H9 (cell line): ENCODE data around the gene OCSTAMP. TPM values are rescaled to one million over a fixed set of nuclear protein-coding genes. Genes with fewer than 3 reads are reported as not detected.

Source experiments
- DNase-seq: peaks from one replicate; pipeline ENCODE4 v3.0.0-alpha.2; 2017
- H2AFZ ChIP-seq: one replicate; pipeline ENCODE4 v1.6.1; 2013; ENCODE audit warnings: mild to moderate bottlenecking, low read length, control low read depth, moderate library complexity
- H2AK5ac ChIP-seq: 2 replicates; pipeline ENCODE4 v1.6.1; 2013; ENCODE audit warnings: low read length, control low read depth, mixed read lengths; ENCODE audit not compliant: insufficient read length
- H2BK120ac ChIP-seq: one replicate; pipeline ENCODE4 v1.6.1; 2013; ENCODE audit warnings: low read depth, mild to moderate bottlenecking, low read length, control low read depth, inconsistent platforms; ENCODE audit not compliant: poor library complexity, severe bottlenecking
- H2BK12ac ChIP-seq: 2 replicates; pipeline ENCODE4 v1.6.1; 2013; ENCODE audit warnings: low read length, control low read depth, mixed read lengths, low read depth; ENCODE audit not compliant: insufficient read length
- H2BK15ac ChIP-seq: 2 replicates; pipeline ENCODE4 v1.6.1; 2013; ENCODE audit warnings: low read depth, low read length, control low read depth
- H2BK20ac ChIP-seq: one replicate; pipeline ENCODE4 v1.6.1; 2013; ENCODE audit warnings: low read depth, mild to moderate bottlenecking, low read length, control low read depth, inconsistent platforms; ENCODE audit not compliant: poor library complexity, severe bottlenecking
- H2BK5ac ChIP-seq: 2 replicates; pipeline ENCODE4 v1.6.1; 2013; ENCODE audit warnings: low read length, control low read depth, mixed read lengths; ENCODE audit not compliant: insufficient read length
- H3K14ac ChIP-seq: 2 replicates; pipeline ENCODE4 v1.6.1; 2013; ENCODE audit warnings: low read length, control low read depth; ENCODE audit not compliant: insufficient read depth
- H3K18ac ChIP-seq: 2 replicates; pipeline ENCODE4 v1.6.1; 2013; ENCODE audit warnings: low read depth, mild to moderate bottlenecking, mixed read lengths, low read length, control low read depth; ENCODE audit not compliant: insufficient read length
- H3K23ac ChIP-seq: 2 replicates; pipeline ENCODE4 v1.6.1; 2013; ENCODE audit warnings: low read length, control low read depth, mixed read lengths, low read depth; ENCODE audit not compliant: insufficient read length
- H3K23me2 ChIP-seq: 2 replicates; pipeline ENCODE4 v1.6.1; 2013; ENCODE audit warnings: low read depth, mild to moderate bottlenecking, mixed read lengths, low read length, control low read depth; ENCODE audit not compliant: insufficient read length, poor library complexity, severe bottlenecking
- H3K27ac ChIP-seq: 2 replicates; pipeline ENCODE4 v1.5.1; 2013; ENCODE audit warnings: low read length, control low read depth, mixed read lengths, low read depth; ENCODE audit not compliant: insufficient read length
- H3K27me3 ChIP-seq: 2 replicates; pipeline ENCODE4 v1.6.1; 2013; ENCODE audit warnings: low read length, control low read depth, inconsistent platforms; ENCODE audit not compliant: insufficient read depth
- H3K4ac ChIP-seq: 2 replicates; pipeline ENCODE4 v1.6.1; 2013; ENCODE audit warnings: low read depth, mild to moderate bottlenecking, control low read depth, inconsistent platforms, low read length, moderate library complexity
- H3K4me1 ChIP-seq: 2 replicates; pipeline ENCODE4 v1.6.1; 2013; ENCODE audit warnings: low read length, control low read depth, inconsistent platforms; ENCODE audit not compliant: insufficient read depth
- H3K4me2 ChIP-seq: 2 replicates; pipeline ENCODE4 v1.6.1; 2013; ENCODE audit warnings: low read length, control low read depth, mixed read lengths; ENCODE audit not compliant: insufficient read length, insufficient read depth
- H3K56ac ChIP-seq: 2 replicates; pipeline ENCODE4 v1.6.1; 2013; ENCODE audit warnings: low read depth, mild to moderate bottlenecking, mixed read lengths, low read length, control low read depth; ENCODE audit not compliant: insufficient read length
- H3K79me1 ChIP-seq: 2 replicates; pipeline ENCODE4 v1.6.1; 2013; ENCODE audit warnings: low read depth, mild to moderate bottlenecking, moderate library complexity, low read length, control low read depth, inconsistent platforms; ENCODE audit not compliant: insufficient read depth, poor library complexity, severe bottlenecking
- H3K79me2 ChIP-seq: 2 replicates; pipeline ENCODE4 v1.6.1; 2013; ENCODE audit warnings: low read length, control low read depth, inconsistent platforms; ENCODE audit not compliant: insufficient read depth
- H3K9ac ChIP-seq: 2 replicates; pipeline ENCODE4 v1.6.1; 2013; ENCODE audit warnings: low read length, control low read depth, mixed read lengths; ENCODE audit not compliant: insufficient read length; ENCODE audit errors: extremely low read depth
- H3K9me3 ChIP-seq: one replicate; pipeline ENCODE4 v1.6.1; 2013; ENCODE audit warnings: low read depth, low read length, inconsistent platforms; ENCODE audit not compliant: control insufficient read depth
- H3T11ph ChIP-seq: one replicate; pipeline ENCODE4 v1.6.1; 2013; ENCODE audit warnings: mild to moderate bottlenecking, low read length, control low read depth, inconsistent platforms
- H4K20me1 ChIP-seq: one replicate; pipeline ENCODE4 v1.6.1; 2013; ENCODE audit not compliant: control insufficient read depth, insufficient read length, insufficient read depth
- H4K5ac ChIP-seq: 2 replicates; pipeline ENCODE4 v1.6.1; 2013; ENCODE audit warnings: low read depth, mild to moderate bottlenecking, mixed read lengths, low read length, control low read depth; ENCODE audit not compliant: insufficient read length
- H4K8ac ChIP-seq: replicated peaks from 2 replicates; pipeline ENCODE4 v1.6.1; 2013; ENCODE audit warnings: low read length, control low read depth, mixed read lengths, low read depth; ENCODE audit not compliant: insufficient read length
- H4K91ac ChIP-seq: 2 replicates; pipeline ENCODE4 v1.6.1; 2013; ENCODE audit warnings: low read depth, mild to moderate bottlenecking, moderate library complexity, mixed read lengths, low read length, control low read depth; ENCODE audit not compliant: insufficient read length
- H3K27ac Mint-ChIP-seq, 3 experiments: 2 replicates in 2 of 3; 3 replicates in 1 of 3; pipeline ENCODE4 v1.8.0; 2020 to 2021; ENCODE audit warnings: mixed read lengths in 3 of 3, mild to moderate bottlenecking in 1 of 3, moderate library complexity in 1 of 3
- H3K27me3 Mint-ChIP-seq: 2 replicates; pipeline ENCODE4 v1.8.0; 2021; ENCODE audit warnings: low read depth, mild to moderate bottlenecking, moderate library complexity, mixed read lengths
- H3K36me3 Mint-ChIP-seq, 3 experiments: 2 replicates in 2 of 3; 3 replicates in 1 of 3; pipeline ENCODE4 v1.8.0; 2020 to 2021; ENCODE audit warnings: low read depth in 3 of 3, mixed read lengths in 3 of 3; ENCODE audit not compliant: insufficient read depth in 1 of 3
- H3K4me1 Mint-ChIP-seq, 2 experiments: 2 replicates each; pipeline ENCODE4 v1.8.0; 2020; ENCODE audit warnings: mixed read lengths in 2 of 2
- H3K4me3 Mint-ChIP-seq, 2 experiments: 2 replicates in 1 of 2; 3 replicates in 1 of 2; pipeline ENCODE4 v1.8.0; 2020 to 2021; ENCODE audit warnings: mild to moderate bottlenecking in 2 of 2, mixed read lengths in 2 of 2, moderate library complexity in 1 of 2
- H3K9me3 Mint-ChIP-seq, 2 experiments: 2 replicates in 1 of 2; 3 replicates in 1 of 2; pipeline ENCODE4 v1.8.0; 2020; ENCODE audit warnings: mild to moderate bottlenecking in 2 of 2, mixed read lengths in 2 of 2, moderate library complexity in 1 of 2
- WGBS: extraction: QIAGEN DNeasy Blood & Tissue Kit; methylation state at CpG from one replicate; pipeline ENCODE4 v1.1.7; 2013; ENCODE audit warnings: missing lambda C conversion rate, low lambda C conversion rate, mixed read lengths; ENCODE audit not compliant: insufficient read length; ENCODE audit errors: extremely low coverage; 5-methylcytosine and 5-hydroxymethylcytosine counted together
- total RNA-seq: library from RNA; stranded (reverse); gene quantifications from 2 replicates; pipeline ENCODE4 v1.2.1, GENCODE V29; 2021
- TF ChIP-seq, protein P1 (sequence below): fragments of 200-600 bp; sonication (generic); conservative IDR thresholded peaks from 3 replicates; pipeline ENCODE4 v1.8.0; 2021; ENCODE audit warnings: antibody characterized with exemption, mild to moderate bottlenecking

The OCSTAMP gene
- total RNA-seq, 1 experiment from 2014 or later: not detected

GRCh38 chr20:46562009-46562372, 11.5 kb upstream of the OCSTAMP start:
- no peaks in the 10 kb centered on the region for H3K79me2 ChIP-seq
- H3K56ac ChIP-seq: no peak overlapping the region
- no peak overlapping the region for H2AK5ac ChIP-seq
- no peaks in the 10 kb centered on the region for H3K9me3 ChIP-seq
- H3K9ac ChIP-seq: no peak overlapping the region
- peak overlapping the region; percentile 56 for H3T11ph ChIP-seq
- no peak overlapping the region for H2AFZ ChIP-seq
- no peak overlapping the region for H2BK12ac ChIP-seq
- no peaks in the 10 kb centered on the region for H3K9me3 Mint-ChIP-seq
- peak overlapping the region; percentile 27; the same call in 1 of the 2 replicates for H3K14ac ChIP-seq
- H3K27me3 ChIP-seq: no peaks in the 10 kb centered on the region
- WGBS: no CpG with 5 or more reads among the region's 5 CpGs
- H2BK20ac ChIP-seq: no peak overlapping the region
- H2BK120ac ChIP-seq: no peak overlapping the region
- H3K27ac ChIP-seq: no peak overlapping the region
- no peak overlapping the region for H2BK5ac ChIP-seq
- H3K79me1 ChIP-seq: no peaks in the 10 kb centered on the region
- H3K23me2 ChIP-seq: peaks cover 5% of the 10 kb centered on the region
- H3K4ac ChIP-seq: no peak overlapping the region; the same call in 1 of the 2 replicates
- TF ChIP-seq, protein P1, sequence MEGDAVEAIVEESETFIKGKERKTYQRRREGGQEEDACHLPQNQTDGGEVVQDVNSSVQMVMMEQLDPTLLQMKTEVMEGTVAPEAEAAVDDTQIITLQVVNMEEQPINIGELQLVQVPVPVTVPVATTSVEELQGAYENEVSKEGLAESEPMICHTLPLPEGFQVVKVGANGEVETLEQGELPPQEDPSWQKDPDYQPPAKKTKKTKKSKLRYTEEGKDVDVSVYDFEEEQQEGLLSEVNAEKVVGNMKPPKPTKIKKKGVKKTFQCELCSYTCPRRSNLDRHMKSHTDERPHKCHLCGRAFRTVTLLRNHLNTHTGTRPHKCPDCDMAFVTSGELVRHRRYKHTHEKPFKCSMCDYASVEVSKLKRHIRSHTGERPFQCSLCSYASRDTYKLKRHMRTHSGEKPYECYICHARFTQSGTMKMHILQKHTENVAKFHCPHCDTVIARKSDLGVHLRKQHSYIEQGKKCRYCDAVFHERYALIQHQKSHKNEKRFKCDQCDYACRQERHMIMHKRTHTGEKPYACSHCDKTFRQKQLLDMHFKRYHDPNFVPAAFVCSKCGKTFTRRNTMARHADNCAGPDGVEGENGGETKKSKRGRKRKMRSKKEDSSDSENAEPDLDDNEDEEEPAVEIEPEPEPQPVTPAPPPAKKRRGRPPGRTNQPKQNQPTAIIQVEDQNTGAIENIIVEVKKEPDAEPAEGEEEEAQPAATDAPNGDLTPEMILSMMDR: no peak
- no peak overlapping the region for H3K23ac ChIP-seq
- H3K27me3 Mint-ChIP-seq: no peaks in the 10 kb centered on the region
- no peak for DNase-seq
- H3K4me1 ChIP-seq: peaks cover 1% of the 10 kb centered on the region; the same call in 1 of the 2 replicates
- H2BK15ac ChIP-seq: no peak overlapping the region
- H3K4me3 Mint-ChIP-seq: no peak overlapping the region
- H3K18ac ChIP-seq: peak overlapping the region; percentile 74
- H3K4me2 ChIP-seq: peak overlapping the region; percentile 42
- H3K4me1 Mint-ChIP-seq: peaks cover 30 to 41% of the 10 kb centered on the region in 2 experiments
- H4K8ac ChIP-seq: no peak overlapping the region
- peak overlapping the region; percentile 11 for H4K5ac ChIP-seq
- H3K27ac Mint-ChIP-seq: no peak overlapping the region
- no peak overlapping the region for H4K91ac ChIP-seq
- no peaks in the 10 kb centered on the region for H3K36me3 Mint-ChIP-seq
- H4K20me1 ChIP-seq: no peaks in the 10 kb centered on the region
